NCI-H446 (cell line): ENCODE measurements around the gene TNS3.
"Not testable (repeated sequence)": the region's sequence is repeated elsewhere in the genome, so short reads cannot be mapped to it uniquely, and the experiment has no call there.

Experiments
- DNase-seq, 2 experiments: peaks; one replicate each; lab custom pipeline; 2025; lab: John Stamatoyannopoulos, UW

The TNS3 gene

DNA sequence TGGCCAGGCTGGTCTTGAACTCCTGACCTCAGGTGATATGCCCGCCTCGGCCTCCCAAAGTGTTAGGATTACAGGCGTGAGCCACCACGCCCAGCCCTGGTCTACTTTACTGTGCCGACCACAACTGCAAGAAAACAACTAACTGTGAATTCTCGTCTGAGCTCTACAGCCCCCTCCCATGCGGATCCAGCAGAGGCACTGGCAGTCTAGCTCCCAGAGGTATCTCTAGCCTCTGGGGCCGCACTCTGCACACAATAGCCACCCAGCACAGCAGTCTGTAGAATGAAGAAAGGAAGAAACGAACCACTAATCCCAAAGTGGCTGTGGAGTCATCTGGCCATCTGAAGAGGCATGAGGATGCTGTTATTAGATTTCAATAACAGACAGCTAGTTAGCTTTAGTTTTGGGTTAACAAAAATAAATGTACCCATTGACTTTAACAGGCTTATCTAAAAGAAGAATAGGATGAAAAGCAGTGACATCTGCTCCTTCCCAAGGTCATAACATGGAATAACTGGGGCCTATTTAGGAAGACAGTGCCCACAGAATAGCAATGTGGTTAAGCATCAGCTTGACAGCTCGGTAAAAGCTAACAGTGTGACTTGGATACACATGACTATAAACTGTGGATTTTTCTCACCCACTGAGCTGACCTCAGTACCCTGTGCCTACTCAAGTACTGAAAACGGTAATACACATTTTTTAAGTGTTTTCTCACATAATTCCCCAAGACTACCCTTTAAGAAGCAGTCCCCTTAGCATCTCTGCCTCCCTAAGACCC is 131.9 kb downstream of the TNS3 start:
- no peak for DNase-seq

DNA sequence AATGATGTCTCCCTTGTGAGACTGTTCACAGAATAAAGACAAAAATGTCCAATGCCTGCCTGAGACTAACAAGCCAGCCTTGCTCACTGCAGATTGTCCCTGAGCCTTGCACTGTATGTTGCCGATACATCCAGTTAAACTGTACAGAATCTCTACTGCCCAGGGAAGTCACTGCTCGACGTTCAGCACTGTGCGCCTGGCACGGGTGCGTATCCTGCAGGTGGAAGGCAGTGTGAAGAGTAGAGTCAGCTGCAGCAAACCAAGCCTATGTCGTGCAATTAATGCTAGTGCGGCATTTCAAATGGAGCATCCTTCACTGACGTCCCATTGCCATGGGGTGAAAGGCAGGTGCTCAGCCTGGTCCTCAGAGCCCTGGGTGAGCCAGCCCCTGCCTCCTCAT is 132.9 kb downstream of the TNS3 start:
- no peak for DNase-seq

DNA sequence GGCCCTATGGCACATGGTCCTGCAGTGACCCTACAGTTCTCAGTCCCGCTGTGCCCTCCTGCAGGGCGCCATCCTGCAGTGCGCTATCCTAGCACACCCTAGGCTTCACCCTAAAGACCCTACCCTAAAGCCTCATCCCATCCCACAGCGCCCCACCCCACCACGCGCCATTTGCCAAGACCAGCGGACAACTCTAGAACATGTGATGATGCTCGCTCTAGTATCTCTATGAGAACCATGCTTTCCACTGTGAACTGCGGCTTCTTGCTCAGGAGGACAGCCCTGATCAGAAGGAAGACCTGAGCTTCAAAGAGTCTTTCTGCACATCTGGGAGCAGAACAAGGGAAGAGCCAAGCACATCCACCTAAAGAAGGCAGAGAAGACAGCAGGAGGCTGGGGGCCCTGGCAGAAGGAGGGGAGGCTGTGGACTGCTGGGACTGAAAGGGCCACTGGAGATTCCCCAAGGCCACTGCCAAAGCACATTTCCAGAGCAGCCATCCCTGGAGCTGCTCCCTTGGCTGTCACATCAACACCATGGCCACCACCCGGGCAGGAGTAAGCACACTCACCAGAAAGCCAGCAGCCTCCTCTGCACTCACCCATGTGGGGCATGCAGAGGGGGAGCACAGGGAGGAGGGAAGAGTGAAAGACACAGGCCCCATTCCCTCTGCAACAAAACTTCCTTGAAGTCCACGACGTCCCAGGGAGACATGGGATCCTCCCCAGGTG is 134.1 kb downstream of the TNS3 start:
- DNase-seq, result no peak

DNA sequence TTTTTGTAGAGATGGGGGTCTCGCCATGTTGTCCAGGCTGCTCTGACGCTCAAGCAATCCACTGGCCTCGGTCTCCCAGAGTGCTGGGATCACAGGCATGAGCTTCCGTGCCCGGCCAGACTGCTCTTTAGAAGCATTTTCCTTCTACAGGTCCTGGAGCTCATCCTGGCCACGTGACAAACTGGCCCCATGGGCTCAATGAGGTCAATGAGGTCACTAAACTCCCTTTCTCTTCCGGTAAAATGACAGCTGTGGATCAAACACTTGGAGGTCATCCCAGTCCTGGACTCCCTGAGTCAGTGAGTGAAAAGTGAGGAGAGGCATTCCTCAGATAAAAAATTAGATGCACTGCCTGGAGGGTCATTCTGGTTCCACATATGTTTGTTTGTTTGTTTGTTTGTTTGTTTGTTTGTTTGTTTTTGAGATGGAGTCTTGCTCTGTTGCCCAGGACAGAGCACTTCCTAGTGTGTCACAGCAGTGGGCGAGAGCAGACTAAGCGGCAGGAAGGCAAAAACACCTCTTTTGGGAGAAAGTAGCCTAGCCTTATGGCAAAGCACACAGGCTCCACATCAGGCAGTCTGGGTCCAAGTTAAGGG is 134.9 kb downstream of the TNS3 start:
- no peak for DNase-seq

DNA sequence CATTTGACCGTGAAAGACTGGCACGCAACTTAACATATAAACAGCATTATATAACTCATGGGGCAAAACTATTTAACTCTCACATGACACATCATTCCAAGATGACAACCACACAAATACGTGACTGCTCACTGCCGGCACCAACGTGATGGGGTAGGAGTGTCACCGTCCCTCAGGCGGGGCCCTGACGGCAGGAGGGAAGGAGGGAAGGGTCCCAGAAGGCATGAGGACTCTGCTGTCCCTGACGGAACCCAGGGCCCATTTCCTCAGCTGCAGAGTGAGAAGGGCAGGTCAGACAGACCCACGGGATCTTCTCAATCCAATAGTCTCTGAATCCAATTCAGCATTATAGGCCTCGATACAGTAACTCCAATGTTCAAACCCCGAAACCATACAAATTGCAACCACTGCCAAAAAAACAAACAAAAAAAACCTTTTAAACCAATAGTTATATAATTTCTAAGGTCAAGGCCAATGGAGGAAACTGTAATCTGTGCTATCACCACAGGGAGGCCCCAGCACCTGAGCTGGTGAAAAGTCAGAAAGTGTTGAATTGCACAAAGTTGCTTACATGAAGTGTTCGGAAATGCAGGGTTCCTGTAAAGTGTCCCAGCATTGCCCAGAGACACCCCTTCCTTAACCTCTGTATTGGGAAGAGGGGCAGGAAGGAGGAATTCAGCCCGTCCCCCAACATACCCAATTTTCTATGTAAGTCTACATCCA is 137.4 kb downstream of the TNS3 start:
- DNase-seq, result no peak

DNA sequence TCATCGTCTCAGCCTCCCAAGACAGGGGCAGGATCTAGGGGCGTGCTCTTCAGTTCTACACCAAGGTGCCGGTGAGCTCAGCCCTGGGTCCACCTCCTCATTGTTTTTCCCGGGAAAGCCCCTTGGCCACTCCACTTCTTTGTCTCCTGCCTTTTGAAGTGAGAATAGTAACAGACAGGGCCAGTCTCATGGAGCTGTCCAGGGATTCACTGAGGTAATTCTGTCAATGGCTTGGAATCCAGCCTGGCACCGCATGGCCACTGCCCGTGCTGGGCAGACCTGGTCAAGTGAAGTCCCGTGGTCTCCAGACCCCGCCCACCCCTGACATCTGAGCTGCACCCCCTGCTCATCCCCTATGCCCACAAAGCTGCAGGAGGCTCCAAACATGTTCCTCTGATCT is 138.9 kb downstream of the TNS3 start:
- no peak for DNase-seq

DNA sequence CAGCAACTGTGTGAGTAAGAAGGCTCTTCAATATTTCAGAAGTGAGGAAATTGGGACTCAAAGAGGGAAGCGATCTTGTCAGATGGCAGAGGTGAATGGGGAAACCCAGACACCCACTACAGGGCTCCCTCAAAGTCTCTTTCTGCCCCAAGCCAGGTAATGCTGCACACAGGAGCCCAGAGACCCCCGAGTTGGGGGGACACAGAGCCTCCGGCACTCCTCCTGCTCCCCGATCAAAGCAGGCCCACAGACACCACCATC is 139.4 kb downstream of the TNS3 start:
- no peak for DNase-seq

DNA sequence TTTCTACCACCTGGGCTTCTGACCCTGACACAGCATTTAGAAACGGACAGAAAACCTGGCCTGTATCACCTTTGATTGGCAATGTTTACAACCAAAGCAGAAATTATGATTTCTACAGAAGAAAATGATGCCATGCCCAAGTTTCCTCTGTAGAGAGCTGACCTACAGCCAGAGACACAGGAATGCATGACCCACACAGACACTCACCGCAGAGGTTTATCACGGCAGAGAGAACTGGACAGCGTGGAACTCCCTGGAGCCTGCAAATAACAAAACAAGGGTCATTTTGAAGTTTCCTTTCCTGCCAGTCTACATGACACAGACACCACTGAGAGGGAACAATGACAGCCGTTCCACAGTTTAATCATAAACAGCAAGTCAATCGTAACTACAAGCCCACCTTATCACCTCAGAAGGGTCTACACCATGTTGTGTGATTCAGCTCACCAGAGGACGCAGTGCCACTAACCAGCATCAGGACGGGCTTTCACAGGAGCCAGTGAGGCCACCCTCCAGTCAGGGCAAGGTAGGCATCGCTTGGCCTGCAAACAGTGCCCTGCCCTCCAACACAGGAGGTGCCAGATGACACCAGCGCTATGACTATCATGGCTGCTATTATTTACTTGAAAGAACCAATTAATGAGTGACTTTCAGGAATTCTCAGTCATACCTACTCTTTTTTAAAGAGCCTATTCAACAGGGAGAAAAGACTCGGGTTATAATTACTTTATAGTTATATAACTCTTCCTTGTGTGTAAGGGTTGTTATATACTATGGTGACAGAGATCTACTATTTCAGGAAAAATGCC is 139.9 kb downstream of the TNS3 start:
- no peak for DNase-seq

DNA sequence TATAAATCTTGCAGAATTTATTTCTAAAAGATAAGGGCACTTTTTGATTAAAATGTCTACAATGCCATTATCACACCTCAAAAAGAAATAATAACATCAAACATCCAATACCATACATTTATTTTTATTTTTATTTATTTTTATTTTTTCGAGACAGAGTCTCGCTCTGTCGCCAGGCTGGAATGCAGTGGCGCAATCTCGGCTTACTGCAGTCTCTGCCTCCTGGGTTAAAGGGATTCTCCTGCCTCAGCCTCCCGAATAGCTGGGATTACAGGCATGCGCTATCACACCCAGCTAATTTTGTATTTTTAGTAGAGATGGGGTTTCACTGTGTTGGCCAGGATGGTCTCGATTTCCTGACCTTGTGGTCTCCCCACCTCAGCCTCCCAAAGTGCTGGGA is 140.9 kb downstream of the TNS3 start:
- DNase-seq, result not testable (repeated sequence)

DNA sequence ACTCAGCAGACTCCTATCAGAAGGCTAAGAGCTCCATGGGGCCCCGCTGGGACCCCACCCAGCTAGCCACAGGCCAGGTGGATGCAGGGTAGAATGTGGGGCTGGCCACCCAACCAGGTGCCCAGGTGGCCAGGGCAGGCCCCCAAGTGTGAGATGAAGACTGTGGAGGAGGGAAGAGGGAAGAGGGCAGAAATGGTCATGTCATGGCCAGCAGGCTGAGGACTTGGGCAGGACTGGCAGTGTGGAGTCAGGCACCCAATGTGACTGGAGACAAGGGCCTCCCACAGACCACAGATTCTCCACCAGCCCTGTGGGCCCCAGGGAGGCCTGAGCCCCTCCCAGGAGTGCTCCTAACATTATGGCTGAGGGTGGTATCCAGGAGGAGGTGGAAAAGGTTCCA is 141.6 kb downstream of the TNS3 start:
- DNase-seq, result no peak

DNA sequence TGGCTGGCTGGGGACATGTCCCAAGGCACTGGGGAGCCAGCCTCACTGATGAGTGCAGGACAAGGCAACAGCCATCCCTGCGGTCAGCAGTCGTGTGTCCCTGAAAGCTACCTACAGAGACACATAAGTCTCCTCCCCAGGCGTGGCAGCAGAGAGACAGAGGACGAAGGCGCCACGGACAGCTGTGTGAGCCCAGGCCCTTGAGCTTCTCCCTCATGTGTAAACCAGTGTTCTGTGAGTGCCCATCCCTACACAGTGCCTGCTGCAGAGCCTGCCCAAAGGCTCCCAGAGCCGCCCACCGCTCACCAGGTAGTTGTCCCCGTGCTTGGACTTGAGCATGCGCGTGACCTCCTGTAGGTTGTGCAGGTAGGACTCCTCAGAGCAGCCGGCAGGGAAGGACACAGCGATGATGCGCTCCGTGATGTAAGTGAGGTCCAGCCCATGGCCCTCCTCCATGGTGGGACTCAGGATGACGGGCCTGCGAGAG is 142.7 kb downstream of the TNS3 start:
- DNase-seq, result no peak

DNA sequence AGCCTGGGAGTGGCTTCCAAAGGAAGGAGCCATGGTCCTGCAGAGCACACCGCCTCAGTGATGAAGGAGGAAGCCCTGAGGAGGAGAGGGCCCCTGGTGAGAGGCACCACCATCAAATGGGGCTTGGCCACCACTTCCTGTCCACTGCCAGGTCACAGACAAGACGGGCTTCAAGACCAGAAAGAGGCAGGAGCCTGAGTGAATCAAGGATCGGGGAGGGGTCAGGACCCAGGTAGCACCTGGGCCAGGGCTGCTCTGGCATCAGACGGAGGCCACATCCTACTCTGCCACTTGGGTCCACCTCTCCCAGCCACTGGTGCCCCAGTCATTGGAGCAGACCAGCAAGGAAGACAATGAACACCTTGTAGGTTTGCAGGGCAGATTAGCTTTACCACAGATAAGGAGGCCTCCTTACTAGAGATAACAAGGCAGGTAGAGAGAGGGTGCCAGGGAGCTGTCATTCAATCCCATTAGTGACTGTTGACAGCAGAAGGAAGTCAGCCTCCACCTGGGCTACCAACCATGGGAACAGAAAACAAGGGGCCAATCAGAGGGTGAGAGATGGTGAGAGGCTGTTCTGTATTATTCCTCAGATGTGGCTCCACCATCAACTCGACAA is 143.4 kb downstream of the TNS3 start:
- no peak for DNase-seq

DNA sequence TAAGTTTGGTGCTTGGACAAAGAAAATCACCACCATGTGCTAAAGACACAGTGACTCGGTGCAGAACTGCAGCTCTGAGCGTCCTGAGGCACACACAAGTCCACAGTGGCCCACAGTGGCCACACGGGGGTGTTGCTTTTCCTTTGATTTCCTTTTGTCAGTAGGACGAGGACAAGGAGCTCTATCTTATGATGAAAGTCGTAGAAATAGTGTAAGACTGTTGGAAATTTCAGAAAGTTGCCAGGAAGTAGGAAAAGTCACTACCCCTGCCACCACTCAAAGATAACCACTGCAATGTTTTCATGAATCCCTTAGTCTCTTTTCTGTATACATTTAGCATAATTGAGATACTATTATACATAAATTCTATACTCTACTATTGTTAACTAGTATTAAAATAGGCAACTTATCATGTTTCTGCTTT is 146.0 kb downstream of the TNS3 start:
- no peak for DNase-seq

DNA sequence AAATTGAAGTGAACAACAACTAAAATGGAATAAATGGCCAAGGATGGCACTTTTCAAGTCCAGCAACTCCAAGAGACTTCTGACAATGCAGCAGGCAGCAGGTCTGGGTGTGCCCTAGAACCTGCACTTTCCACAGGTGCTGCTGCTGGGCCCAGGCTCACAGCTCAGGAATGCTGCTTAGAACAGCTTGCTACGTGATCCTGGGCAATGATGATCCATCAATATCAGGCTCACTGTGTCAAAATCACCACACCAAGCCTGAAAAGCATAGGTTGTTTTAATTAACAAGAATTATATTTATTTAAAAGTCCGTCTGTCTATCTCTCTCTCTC is 148.4 kb downstream of the TNS3 start:
- DNase-seq, result no peak

DNA sequence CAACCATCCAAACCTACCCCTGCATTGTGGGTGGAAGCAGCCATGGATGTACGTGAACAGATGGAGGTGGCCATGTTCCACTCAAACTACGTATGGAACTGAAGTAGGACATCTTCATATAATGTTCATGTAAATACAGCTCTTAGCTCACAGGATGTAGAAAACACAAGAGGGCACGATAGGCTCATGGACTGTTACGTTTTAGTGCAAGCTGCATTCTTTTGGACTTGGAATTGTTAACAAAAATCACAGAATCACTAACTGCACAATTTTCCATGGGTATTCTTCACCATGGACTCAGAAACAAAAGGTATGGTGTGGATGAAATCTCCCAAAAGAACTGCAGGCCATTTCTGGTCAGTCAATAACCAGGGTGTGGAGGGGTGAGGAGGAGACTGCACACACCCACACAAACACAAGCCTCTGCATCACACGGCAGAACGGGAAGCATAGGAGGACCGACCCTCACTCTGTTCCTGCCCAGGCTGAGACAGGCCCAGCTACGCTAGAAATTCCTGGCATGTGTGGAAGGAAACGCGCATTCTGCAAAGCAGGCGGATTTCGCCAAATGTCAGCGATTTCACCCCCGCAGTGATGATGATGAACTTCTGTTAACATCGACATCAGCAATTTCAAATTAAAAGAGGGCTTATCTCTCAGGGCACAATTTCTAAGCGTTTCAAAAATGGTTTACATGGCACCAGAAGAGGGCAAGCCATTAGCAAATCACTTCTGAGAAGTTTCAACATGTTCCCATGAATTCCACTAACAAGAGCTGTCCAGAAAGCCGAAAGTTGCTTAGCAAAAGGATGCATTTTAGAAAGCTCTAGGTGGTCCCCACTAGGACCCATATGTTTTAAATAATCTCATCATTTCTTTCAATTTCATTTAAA is 149.0 kb downstream of the TNS3 start:
- no peak for DNase-seq

DNA sequence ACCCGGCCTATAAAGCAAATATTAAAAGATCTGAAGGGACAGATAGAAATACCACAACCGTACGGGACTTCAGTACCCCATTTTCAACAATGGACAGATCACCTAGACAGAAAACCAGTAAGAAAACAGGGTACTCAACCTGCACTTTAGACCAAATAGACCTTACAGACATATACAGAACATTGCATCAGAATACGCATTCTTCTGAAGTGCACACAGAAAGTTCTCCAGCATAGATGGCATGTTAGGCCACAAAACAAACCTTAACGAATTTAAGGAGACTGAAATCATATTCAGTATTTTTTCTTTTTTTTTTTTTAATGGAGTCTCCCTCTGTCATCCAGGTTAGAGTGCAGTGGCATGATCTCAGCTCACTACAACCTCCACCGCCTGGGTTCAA is 151.5 kb downstream of the TNS3 start:
- DNase-seq, result no peak

DNA sequence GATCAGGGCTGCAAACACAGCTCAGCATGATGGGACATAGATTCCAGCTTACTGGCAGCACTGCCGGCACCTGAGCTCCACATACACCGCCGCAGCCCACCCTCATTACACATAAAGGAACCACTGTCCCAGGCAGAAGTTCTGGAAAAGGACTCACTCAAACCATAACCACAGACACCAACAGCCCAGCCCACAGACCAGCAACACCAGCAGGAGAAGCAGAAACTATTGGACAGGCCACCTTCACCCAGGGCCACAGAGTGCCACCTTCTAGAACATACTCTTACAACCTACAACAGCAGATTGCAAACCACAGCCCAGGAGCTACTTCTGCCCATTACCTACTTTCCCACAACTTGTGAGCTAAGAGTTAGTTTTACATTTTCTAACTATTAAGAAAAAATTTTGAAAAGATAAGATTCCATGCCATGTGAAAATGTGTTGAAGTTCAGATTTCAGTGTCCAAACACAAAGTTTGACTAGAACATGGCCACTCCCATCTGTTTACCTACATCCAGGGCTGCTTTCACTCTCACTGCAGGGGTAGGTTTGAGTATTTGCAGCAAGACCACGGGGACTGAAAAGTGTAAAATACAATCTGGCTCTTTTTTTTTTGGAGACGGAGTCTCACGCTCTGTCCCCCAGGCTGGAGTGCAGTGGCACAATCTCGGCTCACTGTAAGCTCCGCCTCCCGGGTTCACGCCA is 153.0 kb downstream of the TNS3 start:
- no peak for DNase-seq

DNA sequence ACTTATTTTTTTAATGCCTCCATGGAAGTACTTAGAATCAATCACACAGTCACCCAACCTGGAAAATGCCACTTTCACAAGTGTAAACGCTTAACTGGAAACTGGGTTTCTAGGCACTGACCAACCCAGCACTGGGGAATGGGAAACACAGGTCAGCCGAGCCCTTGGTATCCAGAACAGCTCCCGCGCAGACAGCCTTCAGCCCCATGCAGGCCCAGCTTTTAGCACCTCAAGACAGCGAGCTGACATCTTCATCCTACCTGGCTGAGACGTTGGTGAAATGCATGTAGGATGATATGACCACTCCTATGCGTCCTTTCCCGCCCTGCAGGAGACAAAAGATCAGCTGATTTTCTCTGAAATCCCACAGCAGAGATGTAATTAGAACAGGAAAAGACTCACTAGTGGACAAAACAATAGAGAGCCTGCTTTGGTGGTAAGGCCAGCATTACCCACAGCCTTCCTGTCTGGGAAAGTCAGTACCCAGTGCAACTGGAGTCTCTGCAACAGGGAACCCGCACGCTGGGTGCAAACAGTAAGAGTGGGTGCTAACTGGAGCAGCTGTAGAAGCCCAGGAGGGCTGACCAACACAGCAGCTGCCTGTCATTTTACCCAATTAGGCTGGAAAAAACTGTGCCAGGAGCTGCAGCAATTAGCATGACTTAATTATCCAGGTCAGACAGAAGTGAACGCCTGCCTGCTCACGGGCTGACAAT is 153.7 kb downstream of the TNS3 start:
- DNase-seq, result no peak

DNA sequence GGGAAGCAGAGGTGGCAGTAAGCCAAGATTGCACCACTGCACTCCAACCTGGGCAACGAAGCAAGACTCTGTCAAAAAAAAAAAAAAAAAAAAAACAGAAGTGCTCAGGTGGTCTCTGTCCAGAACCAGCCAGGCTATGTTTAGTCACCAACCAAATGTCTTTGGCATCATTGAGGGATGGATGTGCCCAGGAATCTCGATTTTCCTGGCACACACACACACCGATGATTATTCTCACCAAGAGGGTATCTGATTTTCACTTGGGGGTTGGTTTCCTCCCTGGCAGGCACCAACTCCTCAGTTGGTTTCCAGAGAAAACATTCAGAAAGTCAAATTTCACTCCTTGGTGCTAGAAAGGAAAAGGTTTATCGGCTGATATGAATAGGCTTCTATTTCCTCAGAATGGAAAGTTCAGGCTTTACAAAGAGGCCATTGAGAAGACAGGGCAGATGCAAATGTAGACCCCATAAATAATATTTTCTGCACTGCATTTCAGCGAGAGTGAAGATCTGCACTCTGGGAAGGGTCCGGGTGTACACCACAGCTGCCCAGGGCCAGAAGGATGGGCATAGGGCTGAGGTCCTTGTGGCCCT is 154.8 kb downstream of the TNS3 start:
- DNase-seq, result no peak
